ENCODE measurements around the gene NAXD.
"Not testable (repeated sequence)": the region's sequence is repeated elsewhere in the genome, so short reads cannot be mapped to it uniquely, and the experiment has no call there.

Gene NAXD

DNA sequence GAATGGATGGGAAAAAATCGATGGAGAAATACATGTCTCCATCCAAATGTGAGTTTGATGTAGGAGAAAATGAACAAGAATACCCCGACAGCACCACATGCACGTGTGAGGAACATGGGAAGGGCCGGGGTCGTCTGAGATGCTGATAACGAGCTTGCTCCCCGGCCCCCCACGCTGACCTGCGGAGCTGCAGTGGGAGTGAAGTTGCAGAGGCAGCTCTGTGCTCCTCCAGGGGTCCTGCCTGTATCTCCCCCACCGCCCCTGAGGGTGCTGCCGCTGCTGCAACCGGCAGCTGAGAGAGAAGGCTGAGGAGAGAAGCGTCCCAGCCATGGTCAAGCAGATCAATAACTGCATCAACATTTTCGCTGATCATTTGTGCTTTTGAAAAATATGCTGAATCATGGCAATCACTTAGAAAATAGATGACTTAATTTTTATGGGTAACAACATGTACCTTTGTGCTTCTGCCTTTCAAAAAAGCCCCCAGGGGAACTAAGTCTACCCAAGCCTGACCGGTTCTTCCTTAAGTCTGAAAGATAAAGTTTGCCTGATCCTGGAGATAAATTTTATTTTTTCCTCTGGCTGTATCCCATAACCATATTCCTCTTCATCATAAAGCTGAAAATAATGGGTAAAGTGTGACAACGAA, 18.2 kb upstream of the NAXD start:
- no peak overlapping the region for H3K4me3 ChIP-seq (ENCODE audit: low read depth, low read length)
- TF ChIP-seq, protein P1, sequence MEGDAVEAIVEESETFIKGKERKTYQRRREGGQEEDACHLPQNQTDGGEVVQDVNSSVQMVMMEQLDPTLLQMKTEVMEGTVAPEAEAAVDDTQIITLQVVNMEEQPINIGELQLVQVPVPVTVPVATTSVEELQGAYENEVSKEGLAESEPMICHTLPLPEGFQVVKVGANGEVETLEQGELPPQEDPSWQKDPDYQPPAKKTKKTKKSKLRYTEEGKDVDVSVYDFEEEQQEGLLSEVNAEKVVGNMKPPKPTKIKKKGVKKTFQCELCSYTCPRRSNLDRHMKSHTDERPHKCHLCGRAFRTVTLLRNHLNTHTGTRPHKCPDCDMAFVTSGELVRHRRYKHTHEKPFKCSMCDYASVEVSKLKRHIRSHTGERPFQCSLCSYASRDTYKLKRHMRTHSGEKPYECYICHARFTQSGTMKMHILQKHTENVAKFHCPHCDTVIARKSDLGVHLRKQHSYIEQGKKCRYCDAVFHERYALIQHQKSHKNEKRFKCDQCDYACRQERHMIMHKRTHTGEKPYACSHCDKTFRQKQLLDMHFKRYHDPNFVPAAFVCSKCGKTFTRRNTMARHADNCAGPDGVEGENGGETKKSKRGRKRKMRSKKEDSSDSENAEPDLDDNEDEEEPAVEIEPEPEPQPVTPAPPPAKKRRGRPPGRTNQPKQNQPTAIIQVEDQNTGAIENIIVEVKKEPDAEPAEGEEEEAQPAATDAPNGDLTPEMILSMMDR (IDR thresholded peaks at IDR 0.05; ENCODE audit: low read depth, low read length) = no peak

DNA sequence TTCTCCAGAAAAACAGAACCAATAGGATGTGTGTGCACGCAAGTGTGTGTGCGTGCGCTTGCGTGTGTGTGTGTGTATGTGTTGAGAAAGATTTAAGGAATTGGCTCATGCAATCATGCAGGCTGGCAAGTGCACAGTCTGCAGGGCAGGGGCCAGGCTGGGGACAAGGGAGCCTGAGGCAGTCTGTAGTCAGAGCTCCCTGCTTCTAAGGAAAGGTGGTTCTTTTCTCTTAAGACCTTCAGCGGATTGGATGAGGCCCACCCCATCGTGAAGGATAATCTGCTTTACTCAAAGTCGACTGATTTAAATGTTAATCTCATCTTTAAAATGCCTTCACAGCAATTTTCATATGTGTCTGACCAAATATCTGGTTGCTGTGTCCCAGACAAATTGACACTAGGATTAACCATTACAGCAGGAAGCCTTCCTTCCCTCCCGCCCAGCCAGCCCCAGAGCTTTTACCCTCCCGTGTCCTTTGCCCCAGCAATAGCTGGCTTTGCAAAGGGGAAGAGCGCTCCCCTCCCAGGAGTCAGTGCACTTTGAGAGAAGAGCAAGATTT, 15.0 kb upstream of the NAXD start:
- TF ChIP-seq, protein P1 (IDR thresholded peaks at IDR 0.05; ENCODE audit: low read depth, low read length) = no peak

GRCh38 chr13:110600980-110601379, 14.4 kb upstream of the NAXD start:
- TF ChIP-seq, protein P1 (IDR thresholded peaks at IDR 0.05; ENCODE audit: low read depth, low read length) = no peak
- H3K4me3 ChIP-seq (ENCODE audit: low read depth, low read length) = no peak overlapping the region

More for the DNA sequence above, 15.0 kb upstream of the NAXD start:
- no peak overlapping the region for H3K4me3 ChIP-seq (ENCODE audit: low read depth, low read length)

DNA sequence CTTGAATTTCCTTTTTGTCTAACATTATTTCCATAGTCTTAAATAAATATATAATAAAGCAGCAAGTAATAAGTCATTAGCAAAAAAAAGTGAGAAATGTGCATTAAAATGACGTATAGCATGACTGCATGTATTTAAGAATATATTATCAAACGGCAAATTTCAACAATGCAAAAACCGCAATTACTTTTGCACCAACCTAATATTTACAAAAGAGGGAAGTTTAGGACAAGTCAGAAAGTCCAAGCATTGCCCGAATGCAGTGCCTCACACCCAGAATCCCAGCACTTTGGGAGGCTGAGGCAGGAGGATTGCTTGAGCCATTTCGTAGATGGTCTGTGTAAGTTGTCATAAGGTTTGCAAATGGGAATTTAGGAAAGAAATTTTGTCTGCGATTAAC, 10.2 kb upstream of the NAXD start:
- TF ChIP-seq, protein P1 (IDR thresholded peaks at IDR 0.05; ENCODE audit: low read depth, low read length) = no peak
- no peak overlapping the region for H3K4me3 ChIP-seq (ENCODE audit: low read depth, low read length)

DNA sequence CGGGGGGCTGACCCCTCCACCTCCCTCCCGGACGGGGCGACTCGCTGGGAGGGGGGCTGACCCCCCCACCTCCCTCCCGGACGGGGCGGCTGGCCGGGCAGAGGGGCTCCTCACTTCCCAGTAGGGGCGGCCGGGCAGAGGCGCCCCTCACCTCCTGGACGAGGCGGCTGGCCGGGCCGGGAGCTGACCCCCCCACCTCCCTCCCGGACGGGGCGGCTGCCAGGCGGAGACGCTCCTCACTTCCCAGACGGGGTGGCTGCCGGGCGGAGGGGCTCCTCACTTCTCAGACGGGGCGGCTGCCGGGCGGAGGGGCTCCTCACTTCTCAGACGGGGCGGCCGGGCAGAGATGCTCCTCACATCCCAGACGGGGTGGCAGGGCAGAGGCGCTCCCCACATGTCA, 9.1 kb upstream of the NAXD start:
- H3K4me3 ChIP-seq (ENCODE audit: low read depth, low read length) = not testable (repeated sequence)

GRCh38 chr13:110607675-110608224, 7.6 kb upstream of the NAXD start:
- TF ChIP-seq, protein P1 (IDR thresholded peaks at IDR 0.05; ENCODE audit: low read depth, low read length) = no peak

GRCh38 chr13:110610955-110611595, 4.3 kb upstream of the NAXD start:
- TF ChIP-seq, protein P1 (IDR thresholded peaks at IDR 0.05; ENCODE audit: low read depth, low read length) = no peak
- no peak overlapping the region for H3K4me3 ChIP-seq (ENCODE audit: low read depth, low read length)

More at GRCh38 chr13:110607675-110608224, 7.6 kb upstream of the NAXD start:
- no peak overlapping the region for H3K4me3 ChIP-seq (ENCODE audit: low read depth, low read length)

Measured in WI38 (cell line).